GM13976 (cell line): ENCODE measurements around the gene TXNDC16.

Experiments used
- DNase-seq: peaks from one replicate; pipeline ENCODE4 v3.0.0; 2012; ENCODE audit warnings: low spot score
- in situ Hi-C: fragments of 300-500 bp; cut with MboI; formaldehyde crosslinking; loops from one replicate; pipeline ENCODE4 v1.12.0; 2022; ENCODE audit warnings: low sequenced_read_pairs, mixed read lengths, inconsistent platforms; ENCODE audit not compliant: unreplicated experiment
- TF ChIP-seq, protein P1 (sequence below): IDR thresholded peaks from 2 replicates; pipeline ENCODE4 v1.5.1; 2012; ENCODE audit warnings: borderline replicate concordance, mild to moderate bottlenecking; ENCODE audit not compliant: insufficient read depth; ENCODE audit errors: extremely low read depth, missing control alignments, control extremely low read depth

Gene TXNDC16, protein sequence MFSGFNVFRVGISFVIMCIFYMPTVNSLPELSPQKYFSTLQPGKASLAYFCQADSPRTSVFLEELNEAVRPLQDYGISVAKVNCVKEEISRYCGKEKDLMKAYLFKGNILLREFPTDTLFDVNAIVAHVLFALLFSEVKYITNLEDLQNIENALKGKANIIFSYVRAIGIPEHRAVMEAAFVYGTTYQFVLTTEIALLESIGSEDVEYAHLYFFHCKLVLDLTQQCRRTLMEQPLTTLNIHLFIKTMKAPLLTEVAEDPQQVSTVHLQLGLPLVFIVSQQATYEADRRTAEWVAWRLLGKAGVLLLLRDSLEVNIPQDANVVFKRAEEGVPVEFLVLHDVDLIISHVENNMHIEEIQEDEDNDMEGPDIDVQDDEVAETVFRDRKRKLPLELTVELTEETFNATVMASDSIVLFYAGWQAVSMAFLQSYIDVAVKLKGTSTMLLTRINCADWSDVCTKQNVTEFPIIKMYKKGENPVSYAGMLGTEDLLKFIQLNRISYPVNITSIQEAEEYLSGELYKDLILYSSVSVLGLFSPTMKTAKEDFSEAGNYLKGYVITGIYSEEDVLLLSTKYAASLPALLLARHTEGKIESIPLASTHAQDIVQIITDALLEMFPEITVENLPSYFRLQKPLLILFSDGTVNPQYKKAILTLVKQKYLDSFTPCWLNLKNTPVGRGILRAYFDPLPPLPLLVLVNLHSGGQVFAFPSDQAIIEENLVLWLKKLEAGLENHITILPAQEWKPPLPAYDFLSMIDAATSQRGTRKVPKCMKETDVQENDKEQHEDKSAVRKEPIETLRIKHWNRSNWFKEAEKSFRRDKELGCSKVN

DNA sequence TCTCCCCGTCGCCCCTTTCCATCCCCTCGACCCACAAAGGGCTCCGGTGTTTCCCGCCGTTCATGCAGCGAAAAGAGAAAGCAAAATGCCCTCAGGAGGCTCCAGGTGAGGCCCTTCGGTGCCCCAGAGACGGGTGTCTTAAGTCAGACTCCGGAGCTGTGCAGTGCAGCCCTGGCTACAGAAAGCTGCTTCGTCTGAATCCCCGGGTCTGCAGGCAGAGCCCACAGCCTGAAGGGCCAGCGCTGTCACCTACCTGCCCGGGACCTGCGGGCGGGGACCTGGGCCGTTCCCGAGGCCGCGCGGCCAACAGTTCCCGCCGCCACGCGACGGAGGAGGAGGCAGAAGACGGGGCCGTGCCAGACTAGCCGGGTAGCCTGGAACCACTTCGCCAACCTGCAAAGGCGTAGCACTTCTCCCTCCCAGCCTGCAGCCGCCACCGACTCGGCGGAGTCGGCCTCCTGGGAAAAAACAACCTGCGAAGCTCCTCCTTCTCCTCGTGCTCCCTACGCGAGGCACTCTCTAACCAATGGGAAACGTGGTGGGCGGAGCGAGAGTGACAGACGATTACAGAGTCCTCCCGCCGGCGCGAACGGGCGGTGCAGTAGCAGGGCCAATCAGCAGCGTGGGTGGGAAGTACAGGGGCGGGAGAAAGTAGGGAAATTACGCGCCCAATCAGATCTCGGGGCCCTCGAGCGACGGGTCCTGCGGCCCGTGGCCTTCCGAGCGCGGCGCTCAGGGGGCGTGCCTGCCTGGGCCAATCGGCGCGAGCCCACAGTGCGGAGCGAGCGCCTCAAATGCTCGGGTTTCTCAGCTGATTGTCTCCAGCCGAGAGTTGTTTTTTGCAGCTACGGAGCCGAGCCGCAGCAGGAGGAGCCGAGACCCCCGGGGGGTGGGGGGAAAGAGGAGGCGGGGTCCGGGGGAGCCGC lies at the start of gene TXNDC16, which contains the start of gene GPR137C:
Gene TXNDC16 (minus strand): TSS at position 443 of the 926 bp plus-strand sequence. CDS start 8,948 bp downstream, outside the sequence.
Gene GPR137C (plus strand): TSS at position 774 of the 926 bp plus-strand sequence. CDS start 312 bp downstream, outside the sequence.
- TF ChIP-seq, protein P1, sequence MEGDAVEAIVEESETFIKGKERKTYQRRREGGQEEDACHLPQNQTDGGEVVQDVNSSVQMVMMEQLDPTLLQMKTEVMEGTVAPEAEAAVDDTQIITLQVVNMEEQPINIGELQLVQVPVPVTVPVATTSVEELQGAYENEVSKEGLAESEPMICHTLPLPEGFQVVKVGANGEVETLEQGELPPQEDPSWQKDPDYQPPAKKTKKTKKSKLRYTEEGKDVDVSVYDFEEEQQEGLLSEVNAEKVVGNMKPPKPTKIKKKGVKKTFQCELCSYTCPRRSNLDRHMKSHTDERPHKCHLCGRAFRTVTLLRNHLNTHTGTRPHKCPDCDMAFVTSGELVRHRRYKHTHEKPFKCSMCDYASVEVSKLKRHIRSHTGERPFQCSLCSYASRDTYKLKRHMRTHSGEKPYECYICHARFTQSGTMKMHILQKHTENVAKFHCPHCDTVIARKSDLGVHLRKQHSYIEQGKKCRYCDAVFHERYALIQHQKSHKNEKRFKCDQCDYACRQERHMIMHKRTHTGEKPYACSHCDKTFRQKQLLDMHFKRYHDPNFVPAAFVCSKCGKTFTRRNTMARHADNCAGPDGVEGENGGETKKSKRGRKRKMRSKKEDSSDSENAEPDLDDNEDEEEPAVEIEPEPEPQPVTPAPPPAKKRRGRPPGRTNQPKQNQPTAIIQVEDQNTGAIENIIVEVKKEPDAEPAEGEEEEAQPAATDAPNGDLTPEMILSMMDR = no peak
- in situ Hi-C loops = no loop called here
- peak; percentile 98 for DNase-seq

- in situ Hi-C loops = no loop called here
- DNase-seq = no peak
- TF ChIP-seq, protein P1 = no peak
Measured at GRCh38 chr14:52599974-52600373, 47.7 kb upstream of the TXNDC16 start.

GRCh38 chr14:52598568-52598967 lies 46.3 kb upstream of the TXNDC16 start:
- in situ Hi-C loops = no loop called here
- DNase-seq = no peak

DNA sequence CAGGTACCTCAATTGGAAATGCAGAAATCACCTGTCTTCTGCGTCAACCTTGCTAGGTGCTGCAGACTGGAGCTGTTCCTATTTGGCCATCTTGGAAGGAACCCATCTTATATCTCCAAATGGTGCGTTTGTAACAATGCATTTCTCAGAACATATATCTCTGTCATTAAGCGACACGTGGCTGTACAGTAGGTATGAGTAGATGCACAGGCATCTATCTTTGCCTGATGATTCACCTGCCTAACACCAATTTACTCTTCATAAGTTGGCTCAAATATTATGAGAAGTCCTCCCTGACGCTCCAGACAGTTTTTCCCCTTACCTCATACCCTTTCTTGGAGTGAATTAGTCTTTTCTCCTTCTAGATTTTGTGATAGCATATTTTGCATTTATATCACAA lies 44.6 kb upstream of the TXNDC16 start:
- in situ Hi-C loops = no loop called here
- no peak for DNase-seq
- TF ChIP-seq, protein P1 = no peak

More at GRCh38 chr14:52598568-52598967, 46.3 kb upstream of the TXNDC16 start:
- TF ChIP-seq, protein P1 = no peak

DNA sequence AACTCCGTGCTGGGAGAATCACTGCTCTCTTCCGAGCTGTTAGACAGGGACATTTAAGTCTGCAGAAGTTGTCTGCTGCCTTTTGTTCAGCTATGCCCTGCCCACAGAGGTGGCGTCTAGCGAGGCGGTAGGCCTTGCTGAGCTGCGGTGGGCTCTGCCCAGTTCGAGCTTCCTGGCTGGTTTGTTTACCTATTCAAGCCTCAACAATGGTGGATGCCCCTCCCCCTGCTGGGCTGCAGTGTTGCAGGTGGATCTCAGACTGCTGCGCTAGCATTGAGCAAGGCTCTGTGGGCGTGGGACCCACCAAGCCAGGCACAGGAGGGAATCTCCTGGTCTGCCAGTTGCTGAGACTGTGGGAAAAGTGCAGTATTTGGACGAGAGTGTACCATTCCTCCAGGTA lies 44.0 kb upstream of the TXNDC16 start:
- in situ Hi-C loops = no loop called here
- TF ChIP-seq, protein P1 = no peak
- no peak for DNase-seq
